ENCODE measurements around the gene ATP9A. TPM values are rescaled to one million over a fixed set of nuclear protein-coding genes. Genes with fewer than 3 reads are reported as not detected.
"Not testable (repeated sequence)": the region's sequence is repeated elsewhere in the genome, so short reads cannot be mapped to it uniquely, and the experiment has no call there.

Gene ATP9A
- total RNA-seq, 1 donor from 2014 or later = 22.1 TPM

- H3K4me1 Mint-ChIP-seq (ENCODE audit: low read depth); intact Hi-C loops (cut with micrococcal nuclease); H3K27ac Mint-ChIP-seq; DNase-seq (ENCODE audit: low spot score); H3K9me3 Mint-ChIP-seq; H3K4me3 Mint-ChIP-seq (ENCODE audit: low read depth); H3K36me3 Mint-ChIP-seq (ENCODE audit: low read depth): not testable (repeated sequence)
- peaks cover 34% of the 10 kb centered on the region for H3K27me3 Mint-ChIP-seq (ENCODE audit: low read depth)
Measured at GRCh38 chr20:51568533-51568932, 199.7 kb downstream of the ATP9A start.

GRCh38 chr20:51567622-51568021 is 200.6 kb downstream of the ATP9A start:
- H3K9me3 Mint-ChIP-seq = peaks cover 6% of the 10 kb centered on the region
- H3K4me1 Mint-ChIP-seq (ENCODE audit: low read depth) = no peaks in the 10 kb centered on the region
- peaks cover 43% of the 10 kb centered on the region for H3K27me3 Mint-ChIP-seq (ENCODE audit: low read depth)
- H3K27ac Mint-ChIP-seq = no peak overlapping the region
- intact Hi-C loops (cut with micrococcal nuclease) = no loop called here
- DNase-seq (ENCODE audit: low spot score) = no peak
- H3K36me3 Mint-ChIP-seq (ENCODE audit: low read depth) = no peaks in the 10 kb centered on the region
- H3K4me3 Mint-ChIP-seq (ENCODE audit: low read depth) = no peak overlapping the region

GRCh38 chr20:51566594-51566993 is 201.6 kb downstream of the ATP9A start:
- no peak for DNase-seq (ENCODE audit: low spot score)
- no peak overlapping the region for H3K27ac Mint-ChIP-seq
- peaks cover 3% of the 10 kb centered on the region for H3K4me1 Mint-ChIP-seq (ENCODE audit: low read depth)
- intact Hi-C loops (cut with micrococcal nuclease) = no loop called here
- peaks cover 6% of the 10 kb centered on the region for H3K9me3 Mint-ChIP-seq
- peaks cover 48% of the 10 kb centered on the region for H3K27me3 Mint-ChIP-seq (ENCODE audit: low read depth)
- no peaks in the 10 kb centered on the region for H3K36me3 Mint-ChIP-seq (ENCODE audit: low read depth)
- H3K4me3 Mint-ChIP-seq (ENCODE audit: low read depth) = no peak overlapping the region

GRCh38 chr20:51565298-51566144 is 202.7 kb downstream of the ATP9A start:
- Mint-ChIP-seq H3K4me1 (ENCODE audit: low read depth) (peaks cover 10% of the 10 kb centered on the region), H3K27ac (no peak overlapping the region), H3K27me3 (ENCODE audit: low read depth) (peaks cover 55% of the 10 kb centered on the region), H3K4me3 (ENCODE audit: low read depth) (no peak overlapping the region), H3K9me3 (peaks cover 6% of the 10 kb centered on the region), H3K36me3 (ENCODE audit: low read depth) (no peaks in the 10 kb centered on the region)
- no peak for DNase-seq (ENCODE audit: low spot score)
- intact Hi-C loops (cut with micrococcal nuclease) = no loop called here

GRCh38 chr20:51563486-51564332 is 204.5 kb downstream of the ATP9A start:
- H3K36me3 Mint-ChIP-seq (ENCODE audit: low read depth) = no peaks in the 10 kb centered on the region
- peaks cover 63% of the 10 kb centered on the region for H3K27me3 Mint-ChIP-seq (ENCODE audit: low read depth)
- H3K27ac Mint-ChIP-seq = no peak overlapping the region

GRCh38 chr20:51563174-51563485 is 205.1 kb downstream of the ATP9A start:
- peaks cover 10% of the 10 kb centered on the region for H3K4me1 Mint-ChIP-seq (ENCODE audit: low read depth)
- H3K9me3 Mint-ChIP-seq = no peaks in the 10 kb centered on the region
- DNase-seq (ENCODE audit: low spot score) = no peak
- no peak overlapping the region for H3K4me3 Mint-ChIP-seq (ENCODE audit: low read depth)
- intact Hi-C loops (cut with micrococcal nuclease) = no loop called here
- peaks cover 58% of the 10 kb centered on the region for H3K27me3 Mint-ChIP-seq (ENCODE audit: low read depth)
- H3K27ac Mint-ChIP-seq = no peak overlapping the region
- no peaks in the 10 kb centered on the region for H3K36me3 Mint-ChIP-seq (ENCODE audit: low read depth)

More at GRCh38 chr20:51563486-51564332, 204.5 kb downstream of the ATP9A start:
- Mint-ChIP-seq H3K4me1 (ENCODE audit: low read depth) (peaks cover 10% of the 10 kb centered on the region), H3K9me3 (peaks cover 5% of the 10 kb centered on the region), H3K4me3 (ENCODE audit: low read depth) (no peak overlapping the region)
- DNase-seq (ENCODE audit: low spot score) = no peak
- intact Hi-C loops (cut with micrococcal nuclease) = no loop called here

- Mint-ChIP-seq H3K27me3 (ENCODE audit: low read depth) (peaks cover 56% of the 10 kb centered on the region), H3K9me3 (no peaks in the 10 kb centered on the region), H3K4me3 (ENCODE audit: low read depth) (peak overlapping the region; percentile 21), H3K36me3 (ENCODE audit: low read depth) (no peaks in the 10 kb centered on the region), H3K4me1 (ENCODE audit: low read depth) (peaks cover 10% of the 10 kb centered on the region), H3K27ac (no peak overlapping the region)
- intact Hi-C loops (cut with micrococcal nuclease) = no loop called here
- no peak for DNase-seq (ENCODE audit: low spot score)
Measured at GRCh38 chr20:51562332-51563173, 205.6 kb downstream of the ATP9A start.

GRCh38 chr20:51562027-51562331 is 206.2 kb downstream of the ATP9A start:
- intact Hi-C loops (cut with micrococcal nuclease) = no loop called here
- H3K36me3 Mint-ChIP-seq (ENCODE audit: low read depth) = no peaks in the 10 kb centered on the region

GRCh38 chr20:51560550-51561307 is 207.5 kb downstream of the ATP9A start:
- H3K9me3 Mint-ChIP-seq = no peaks in the 10 kb centered on the region
- H3K4me1 Mint-ChIP-seq (ENCODE audit: low read depth) = peaks cover 10% of the 10 kb centered on the region
- intact Hi-C loops (cut with micrococcal nuclease) = no loop called here
- no peak overlapping the region for H3K4me3 Mint-ChIP-seq (ENCODE audit: low read depth)
- no peaks in the 10 kb centered on the region for H3K36me3 Mint-ChIP-seq (ENCODE audit: low read depth)
- DNase-seq (ENCODE audit: low spot score) = no peak
- H3K27ac Mint-ChIP-seq = no peak overlapping the region
- peaks cover 59% of the 10 kb centered on the region for H3K27me3 Mint-ChIP-seq (ENCODE audit: low read depth)

More at GRCh38 chr20:51562027-51562331, 206.2 kb downstream of the ATP9A start:
- H3K9me3 Mint-ChIP-seq = no peaks in the 10 kb centered on the region
- no peak overlapping the region for H3K27ac Mint-ChIP-seq
- peak overlapping the region; percentile 21 for H3K4me3 Mint-ChIP-seq (ENCODE audit: low read depth)
- peaks cover 60% of the 10 kb centered on the region for H3K27me3 Mint-ChIP-seq (ENCODE audit: low read depth)
- peaks cover 10% of the 10 kb centered on the region for H3K4me1 Mint-ChIP-seq (ENCODE audit: low read depth)
- DNase-seq (ENCODE audit: low spot score) = no peak

GRCh38 chr20:51560042-51560441 is 208.1 kb downstream of the ATP9A start:
- Mint-ChIP-seq H3K4me3 (ENCODE audit: low read depth) (no peak overlapping the region), H3K27me3 (ENCODE audit: low read depth) (peaks cover 56% of the 10 kb centered on the region), H3K27ac (no peak overlapping the region), H3K36me3 (ENCODE audit: low read depth) (no peaks in the 10 kb centered on the region), H3K9me3 (no peaks in the 10 kb centered on the region), H3K4me1 (ENCODE audit: low read depth) (peaks cover 10% of the 10 kb centered on the region)
- DNase-seq (ENCODE audit: low spot score) = no peak
- intact Hi-C loops (cut with micrococcal nuclease) = no loop called here

- H3K9me3 Mint-ChIP-seq = no peaks in the 10 kb centered on the region
- H3K27me3 Mint-ChIP-seq (ENCODE audit: low read depth) = peaks cover 21% of the 10 kb centered on the region
- H3K4me1 Mint-ChIP-seq (ENCODE audit: low read depth) = peaks cover 2% of the 10 kb centered on the region
- H3K36me3 Mint-ChIP-seq (ENCODE audit: low read depth) = no peaks in the 10 kb centered on the region
- H3K27ac Mint-ChIP-seq = no peak overlapping the region
- intact Hi-C loops (cut with micrococcal nuclease) = no loop called here
- no peak overlapping the region for H3K4me3 Mint-ChIP-seq (ENCODE audit: low read depth)
- no peak for DNase-seq (ENCODE audit: low spot score)
Measured at GRCh38 chr20:51554538-51555165, 213.5 kb downstream of the ATP9A start.
